ENCODE data around the gene RFX4.

GRCh38 chr12:106633451-106633823 lies 50.6 kb downstream of the RFX4 start:
- TF ChIP-seq POLR2A (IDR thresholded peaks at IDR 0.05): no peak
- TF ChIP-seq POLR2AphosphoS5 (IDR thresholded peaks at IDR 0.05): no peak
- no peak for TF ChIP-seq CTCF (IDR thresholded peaks at IDR 0.05)
